PC-9 (cell line): ENCODE measurements around the gene TCEAL9. TPM values are rescaled to one million over a fixed set of nuclear protein-coding genes. Genes with fewer than 3 reads are reported as not detected.
"Not testable (repeated sequence)": the region's sequence is repeated elsewhere in the genome, so short reads cannot be mapped to it uniquely, and the experiment has no call there.

Experiments used
- BruUV-seq: library from RNA; stranded (reverse); fragments of 400-500 nt; replicated peaks from 2 replicates; lab custom pipeline; 2021; lab: Mats Ljungman, UMichigan
- CTCF ChIA-PET: fragments of 300-600 bp; sonication (Branson Sonifier 250); formaldehyde crosslinking; loops from one replicate; lab custom pipeline; 2022; ENCODE audit warnings: antibody characterized with exemption; lab: Charles Lee
- POLR2A ChIA-PET: fragments of 300-600 bp; sonication (Branson Sonifier 250); formaldehyde crosslinking; loops from one replicate; lab custom pipeline; 2022; ENCODE audit warnings: antibody characterized with exemption; ENCODE audit not compliant: unreplicated experiment; lab: Charles Lee
- DNase-seq, 2 experiments: peaks; one replicate each; pipeline versions ENCODE4 v3.0.0 to v3.0.0-alpha.2; 2015 to 2022; ENCODE audit warnings: mixed read lengths in 1 of 2
- H2AFZ ChIP-seq: fragments of 200-600 bp; sonication (generic); 2 replicates; pipeline ENCODE4 v1.8.1; 2017; ENCODE audit warnings: antibody characterized with exemption
- H3F3A ChIP-seq: fragments of 200-600 bp; sonication (generic); 2 replicates; pipeline ENCODE4 v1.8.1; 2017; ENCODE audit warnings: antibody characterized with exemption, mild to moderate bottlenecking, low read depth; ENCODE audit not compliant: insufficient read depth
- H3K27ac ChIP-seq: fragments of 200-600 bp; sonication (generic); 2 replicates; pipeline ENCODE4 v1.6.1; 2016; ENCODE audit warnings: mixed run types
- H3K27me3 ChIP-seq: fragments of 200-600 bp; sonication (generic); 2 replicates; pipeline ENCODE4 v1.6.1; 2016; ENCODE audit warnings: low read depth, mixed run types; ENCODE audit not compliant: insufficient read depth
- H3K36me3 ChIP-seq: fragments of 200-600 bp; sonication (generic); 2 replicates; pipeline ENCODE4 v1.6.1; 2016; ENCODE audit warnings: low read depth, mixed run types
- H3K4me1 ChIP-seq: fragments of 200-600 bp; sonication (generic); replicated peaks from 2 replicates; pipeline ENCODE4 v1.6.1; 2016; ENCODE audit warnings: mixed run types; ENCODE audit not compliant: insufficient read depth
- H3K4me2 ChIP-seq: fragments of 200-600 bp; sonication (generic); 2 replicates; pipeline ENCODE4 v1.6.1; 2017; ENCODE audit warnings: mixed run types
- H3K4me3 ChIP-seq: fragments of 200-600 bp; sonication (generic); 2 replicates; pipeline ENCODE4 v1.6.1; 2016; ENCODE audit warnings: mixed run types
- H3K79me2 ChIP-seq: fragments of 200-600 bp; sonication (generic); 2 replicates; pipeline ENCODE4 v1.6.1; 2017; ENCODE audit warnings: low read depth, mixed run types
- H3K9me2 ChIP-seq: fragments of 200-600 bp; sonication (generic); 2 replicates; pipeline ENCODE4 v1.8.1; 2017; ENCODE audit warnings: mild to moderate bottlenecking; ENCODE audit not compliant: insufficient read depth
- H3K9me3 ChIP-seq: fragments of 200-600 bp; sonication (generic); 2 replicates; pipeline ENCODE4 v1.8.1; 2016; ENCODE audit warnings: low read depth; ENCODE audit not compliant: insufficient read depth
- H4K20me1 ChIP-seq: fragments of 200-600 bp; sonication (generic); 2 replicates; pipeline ENCODE4 v1.8.1; 2017; ENCODE audit not compliant: insufficient read depth
- EZH2 ChIP-seq: fragments of 200-600 bp; sonication (generic); IDR thresholded peaks from 2 replicates; pipeline ENCODE4 v1.8.0; 2017; ENCODE audit warnings: antibody characterized with exemption, low read depth
- intact Hi-C: fragments of 100-400 bp; cut with micrococcal nuclease; formaldehyde crosslinking; loops from one replicate; pipeline ENCODE4 v1.10.0; 2022; ENCODE audit not compliant: unreplicated experiment
- total RNA-seq: library from RNA; stranded (reverse); gene quantifications from 2 replicates; pipeline ENCODE4 v1.2.3, GENCODE V29; 2021
- TF ChIP-seq, protein P1 (sequence below): fragments of 200-600 bp; sonication (generic); conservative IDR thresholded peaks from 2 replicates; pipeline ENCODE4 v1.6.1; 2017; ENCODE audit warnings: mixed run types, antibody characterized with exemption, mild to moderate bottlenecking, moderate library complexity

Gene TCEAL9
- total RNA-seq, 1 experiment from 2014 or later = 57.1 TPM

DNA sequence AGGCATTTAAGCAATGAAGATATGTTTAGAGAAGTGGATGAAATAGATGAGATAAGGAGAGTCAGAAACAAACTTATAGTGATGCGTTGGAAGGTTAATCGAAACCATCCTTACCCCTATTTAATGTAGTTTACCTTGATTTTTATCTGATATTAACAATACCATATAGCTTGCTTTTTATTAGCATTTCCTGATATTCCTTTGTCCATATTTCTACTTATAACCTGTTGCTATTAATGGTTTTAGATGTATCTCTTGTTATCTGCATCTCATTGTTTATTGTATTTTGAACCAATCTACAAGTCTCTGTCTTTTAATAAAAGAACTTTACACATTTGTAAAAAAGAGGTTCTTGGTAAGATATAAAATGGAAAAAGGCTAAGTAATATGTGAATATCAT lies 1.6 kb downstream of the TCEAL9 start:
- Histone ChIP-seq H2AFZ (no peak overlapping the region), H3K9me3 (no peaks in the 10 kb centered on the region), H3K36me3 (no peaks in the 10 kb centered on the region), H3K79me2 (peaks cover 7% of the 10 kb centered on the region; the same call in 1 of the 2 replicates), H4K20me1 (no peaks in the 10 kb centered on the region), H3K27me3 (no peaks in the 10 kb centered on the region), H3K4me2 (peak overlapping the region; percentile 88), H3K4me1 (peaks cover 24% of the 10 kb centered on the region), H3K9me2 (no peaks in the 10 kb centered on the region), H3K27ac (no peak overlapping the region), H3F3A (no peaks in the 10 kb centered on the region), H3K4me3 (peak overlapping the region; percentile 72; the same call in 1 of the 2 replicates)
- intact Hi-C loops = no loop called here
- ChIA-PET CTCF (no interaction called here), POLR2A (no interaction called here)
- TF ChIP-seq, protein P1, sequence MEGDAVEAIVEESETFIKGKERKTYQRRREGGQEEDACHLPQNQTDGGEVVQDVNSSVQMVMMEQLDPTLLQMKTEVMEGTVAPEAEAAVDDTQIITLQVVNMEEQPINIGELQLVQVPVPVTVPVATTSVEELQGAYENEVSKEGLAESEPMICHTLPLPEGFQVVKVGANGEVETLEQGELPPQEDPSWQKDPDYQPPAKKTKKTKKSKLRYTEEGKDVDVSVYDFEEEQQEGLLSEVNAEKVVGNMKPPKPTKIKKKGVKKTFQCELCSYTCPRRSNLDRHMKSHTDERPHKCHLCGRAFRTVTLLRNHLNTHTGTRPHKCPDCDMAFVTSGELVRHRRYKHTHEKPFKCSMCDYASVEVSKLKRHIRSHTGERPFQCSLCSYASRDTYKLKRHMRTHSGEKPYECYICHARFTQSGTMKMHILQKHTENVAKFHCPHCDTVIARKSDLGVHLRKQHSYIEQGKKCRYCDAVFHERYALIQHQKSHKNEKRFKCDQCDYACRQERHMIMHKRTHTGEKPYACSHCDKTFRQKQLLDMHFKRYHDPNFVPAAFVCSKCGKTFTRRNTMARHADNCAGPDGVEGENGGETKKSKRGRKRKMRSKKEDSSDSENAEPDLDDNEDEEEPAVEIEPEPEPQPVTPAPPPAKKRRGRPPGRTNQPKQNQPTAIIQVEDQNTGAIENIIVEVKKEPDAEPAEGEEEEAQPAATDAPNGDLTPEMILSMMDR = no peak
- TF ChIP-seq EZH2 = no peak
- DNase-seq = no peak
- BruUV-seq = no TSS peak

DNA sequence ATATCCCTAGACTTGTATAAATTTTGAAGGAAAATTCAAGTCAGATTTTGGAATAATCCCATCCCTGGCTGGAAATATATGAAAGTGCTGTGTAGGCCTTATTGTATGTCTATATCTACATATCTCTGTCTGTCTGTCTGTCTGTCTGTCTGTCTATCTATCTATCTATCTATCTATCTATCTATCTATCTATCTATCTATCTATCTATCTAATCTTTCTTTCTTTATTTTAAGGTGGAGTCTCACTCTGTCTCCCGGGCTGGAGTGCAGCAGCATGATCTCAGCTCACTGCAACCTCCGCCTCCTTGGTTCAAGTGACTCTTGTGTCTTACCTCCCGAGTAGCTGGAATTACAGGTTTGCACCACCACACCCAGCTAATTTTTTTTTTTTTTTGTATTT lies 3.3 kb downstream of the TCEAL9 start:
- H3K4me2 ChIP-seq, BruUV-seq, intact Hi-C loops, H2AFZ ChIP-seq, H3K27ac ChIP-seq, H3K36me3 ChIP-seq, H3F3A ChIP-seq, DNase-seq, CTCF ChIA-PET, H3K79me2 ChIP-seq, POLR2A ChIA-PET, H3K9me3 ChIP-seq, H3K4me3 ChIP-seq, H3K27me3 ChIP-seq, H3K9me2 ChIP-seq, H4K20me1 ChIP-seq: not testable (repeated sequence)
- peaks cover 26% of the 10 kb centered on the region for H3K4me1 ChIP-seq

- no peak for DNase-seq
- H3K4me3 ChIP-seq = no peak overlapping the region
- no peaks in the 10 kb centered on the region for H3K9me2 ChIP-seq
- H2AFZ ChIP-seq = no peak overlapping the region
- intact Hi-C loops = no loop called here
- H3K79me2 ChIP-seq = peaks cover 7% of the 10 kb centered on the region; the same call in 1 of the 2 replicates
- no peaks in the 10 kb centered on the region for H3F3A ChIP-seq
- no peaks in the 10 kb centered on the region for H3K9me3 ChIP-seq
- no peaks in the 10 kb centered on the region for H4K20me1 ChIP-seq
- H3K4me2 ChIP-seq = no peak overlapping the region
- no peak for TF ChIP-seq EZH2
- TF ChIP-seq, protein P1 = no peak
- POLR2A ChIA-PET = no interaction called here
- H3K4me1 ChIP-seq = peaks cover 26% of the 10 kb centered on the region
- no peaks in the 10 kb centered on the region for H3K27me3 ChIP-seq
- BruUV-seq = no TSS peak
- H3K36me3 ChIP-seq = no peaks in the 10 kb centered on the region
- CTCF ChIA-PET = no interaction called here
- H3K27ac ChIP-seq = no peak overlapping the region
Measured at GRCh38 chrX:103360092-103360491, 3.8 kb downstream of the TCEAL9 start.

GRCh38 chrX:103360916-103361315 lies 4.6 kb downstream of the TCEAL9 start:
- intact Hi-C loops = no loop called here
- ChIA-PET POLR2A (interaction anchor here (0.6 kb wide), 1 partner anchor 271 kb away, joined by 5 read pairs; no protein-coding TSS in a partner anchor), CTCF (no interaction called here)
- H3K9me2 ChIP-seq = no peaks in the 10 kb centered on the region
- H4K20me1 ChIP-seq = no peaks in the 10 kb centered on the region
- no peaks in the 10 kb centered on the region for H3K36me3 ChIP-seq
- H3K27ac ChIP-seq = no peak overlapping the region
- H3K4me3 ChIP-seq = no peak overlapping the region
- no peak for DNase-seq
- H3K9me3 ChIP-seq = no peaks in the 10 kb centered on the region
- TF ChIP-seq, protein P1 = no peak
- H3K4me1 ChIP-seq = peaks cover 21% of the 10 kb centered on the region
- H3K4me2 ChIP-seq = no peak overlapping the region
- H3K79me2 ChIP-seq = peaks cover 7% of the 10 kb centered on the region; the same call in 1 of the 2 replicates
- H3K27me3 ChIP-seq = no peaks in the 10 kb centered on the region
- H2AFZ ChIP-seq = no peak overlapping the region
- no TSS peak for BruUV-seq
- H3F3A ChIP-seq = no peaks in the 10 kb centered on the region
